Neuronal stem cell (in vitro differentiated cells): Measurements from ENCODE around the gene PICALM.

Experiments used
- DNase-seq: peaks from one replicate; pipeline ENCODE4 v3.0.0-alpha.2; 2013; ENCODE audit warnings: low spot score
- H2AFZ ChIP-seq: one replicate; pipeline ENCODE4 v1.6.1; 2013; ENCODE audit warnings: mild to moderate bottlenecking, low read length, inconsistent platforms
- H2AK5ac ChIP-seq: 2 replicates; pipeline ENCODE4 v1.6.1; 2013; ENCODE audit warnings: low read depth, mild to moderate bottlenecking, inconsistent platforms, low read length, moderate library complexity, mixed read lengths
- H2BK120ac ChIP-seq: 2 replicates; pipeline ENCODE4 v1.6.1; 2013; ENCODE audit warnings: low read depth, mild to moderate bottlenecking, inconsistent platforms, low read length, moderate library complexity, mixed read lengths
- H2BK12ac ChIP-seq: one replicate; pipeline ENCODE4 v1.6.1; 2013; ENCODE audit warnings: low read length, inconsistent platforms
- H2BK15ac ChIP-seq: 2 replicates; pipeline ENCODE4 v1.6.1; 2013; ENCODE audit warnings: mild to moderate bottlenecking, low read length, inconsistent platforms, mixed read lengths
- H2BK5ac ChIP-seq: one replicate; pipeline ENCODE4 v1.6.1; 2013; ENCODE audit warnings: inconsistent platforms, mild to moderate bottlenecking, low read length, moderate library complexity
- H3K14ac ChIP-seq: one replicate; pipeline ENCODE4 v1.6.1; 2013; ENCODE audit warnings: low read length, inconsistent platforms
- H3K18ac ChIP-seq: 2 replicates; pipeline ENCODE4 v1.6.1; 2013; ENCODE audit warnings: low read length, inconsistent platforms
- H3K23ac ChIP-seq: 2 replicates; pipeline ENCODE4 v1.6.1; 2013; ENCODE audit warnings: low read depth, mild to moderate bottlenecking, mixed read lengths, low read length, inconsistent platforms; ENCODE audit not compliant: poor library complexity
- H3K27ac ChIP-seq: replicated peaks from 3 replicates; pipeline ENCODE4 v1.5.1; 2013; ENCODE audit warnings: low read length, inconsistent platforms
- H3K27me3 ChIP-seq, 3 experiments: 2 replicates each; pipeline ENCODE4 v1.6.1; 2013; ENCODE audit warnings: low read length in 3 of 3, mild to moderate bottlenecking in 2 of 3, inconsistent platforms in 1 of 3, low read depth in 1 of 3, mixed read lengths in 1 of 3, moderate library complexity in 1 of 3; ENCODE audit not compliant: control insufficient read depth in 3 of 3, insufficient read depth in 3 of 3
- H3K36me3 ChIP-seq, 2 donors: replicated peaks in 1 of 2; 2 replicates each; pipeline ENCODE4 v1.6.1; 2013; ENCODE audit warnings: low read length in 2 of 2; ENCODE audit not compliant: control insufficient read depth in 2 of 2, insufficient read depth in 2 of 2
- H3K4ac ChIP-seq: 2 replicates; pipeline ENCODE4 v1.6.1; 2013; ENCODE audit warnings: inconsistent platforms, mild to moderate bottlenecking, low read length, moderate library complexity
- H3K4me1 ChIP-seq, 2 donors: 1 replicate in 1 of 2; 2 replicates in 1 of 2; pipeline ENCODE4 v1.6.1; 2013; ENCODE audit warnings: low read length in 2 of 2, low read depth in 1 of 2; ENCODE audit not compliant: control insufficient read depth in 2 of 2, insufficient read depth in 1 of 2
- H3K4me2 ChIP-seq: one replicate; pipeline ENCODE4 v1.6.1; 2013; ENCODE audit warnings: mild to moderate bottlenecking, low read length, inconsistent platforms; ENCODE audit not compliant: insufficient read depth, poor library complexity, severe bottlenecking
- H3K4me3 ChIP-seq, 2 donors: 2 replicates each; pipeline ENCODE4 v1.5.1; 2013; ENCODE audit warnings: low read length in 2 of 2, mild to moderate bottlenecking in 2 of 2, inconsistent platforms in 1 of 2, moderate library complexity in 1 of 2
- H3K79me1 ChIP-seq: one replicate; pipeline ENCODE4 v1.6.1; 2013; ENCODE audit warnings: low read depth, mild to moderate bottlenecking, inconsistent platforms, low read length, moderate library complexity
- H3K9ac ChIP-seq: one replicate; pipeline ENCODE4 v1.6.1; 2013; ENCODE audit warnings: mild to moderate bottlenecking, low read depth, low read length, inconsistent platforms; ENCODE audit not compliant: poor library complexity
- H3K9me3 ChIP-seq, 2 donors: replicated peaks in 1 of 2; 2 replicates each; pipeline versions ENCODE3 to v1.6.1; 2013; ENCODE audit warnings: low read length in 2 of 2, mild to moderate bottlenecking in 2 of 2, inconsistent platforms in 1 of 2, low read depth in 1 of 2, mixed read lengths in 1 of 2, moderate library complexity in 1 of 2; ENCODE audit not compliant: control insufficient read depth in 2 of 2, insufficient read depth in 1 of 2
- H4K8ac ChIP-seq: one replicate; pipeline ENCODE4 v1.6.1; 2013; ENCODE audit warnings: low read depth, mild to moderate bottlenecking, inconsistent platforms, low read length, moderate library complexity
- H4K91ac ChIP-seq: one replicate; pipeline ENCODE4 v1.6.1; 2013; ENCODE audit warnings: low read length, low read depth, mild to moderate bottlenecking, inconsistent platforms; ENCODE audit not compliant: poor library complexity
- WGBS, 2 donors: extraction: QIAGEN DNeasy Blood & Tissue Kit; methylation state at CpG; one replicate each; pipeline ENCODE4 v1.1.7; 2013; ENCODE audit warnings: missing lambda C conversion rate in 2 of 2, mixed read lengths in 1 of 2; ENCODE audit not compliant: insufficient read length in 2 of 2, insufficient replicate concordance in 1 of 2; ENCODE audit errors: extremely low coverage in 2 of 2; 5-methylcytosine and 5-hydroxymethylcytosine counted together

The PICALM gene

DNA sequence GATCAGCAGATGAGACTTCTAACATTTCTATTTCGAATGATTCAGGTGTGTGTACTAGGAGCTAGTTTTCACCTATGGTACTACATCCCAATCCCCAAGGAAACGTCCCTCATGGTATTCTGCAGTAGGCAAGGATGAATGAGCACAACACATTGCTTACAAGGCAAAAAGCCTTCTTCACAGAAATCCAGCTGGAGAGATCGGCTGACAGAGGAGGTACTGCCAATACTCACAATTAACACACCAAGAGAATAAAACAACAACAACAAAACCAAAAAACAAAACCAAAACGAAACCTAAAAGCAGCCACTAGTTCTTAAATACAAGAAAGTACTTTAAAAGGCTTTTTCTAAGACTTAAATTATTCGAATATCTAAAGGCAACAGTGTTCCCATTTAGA lies 101.4 kb downstream of the PICALM start:
- Histone ChIP-seq H3K79me1 (no peaks in the 10 kb centered on the region), H3K4ac (no peak overlapping the region), H2BK12ac (no peak overlapping the region), H3K9ac (no peak overlapping the region), H3K9me3 (no peaks in the 10 kb centered on the region), H3K4me3 (no peak overlapping the region), H2AK5ac (no peak overlapping the region), H3K14ac (no peak overlapping the region), H2BK5ac (no peak overlapping the region), H3K27me3 (no peaks in the 10 kb centered on the region), H3K23ac (no peak overlapping the region), H3K4me2 (no peak overlapping the region), H4K91ac (no peak overlapping the region), H2BK15ac (no peak overlapping the region), H3K18ac (no peak overlapping the region), H3K36me3 (peaks cover 8 to 89% of the 10 kb centered on the region in 2 donors), H4K8ac (no peak overlapping the region), H3K4me1 (no peaks in the 10 kb centered on the region), H3K27ac (no peak overlapping the region), H2AFZ (no peak overlapping the region), H2BK120ac (no peak overlapping the region)
- DNase-seq = no peak
- 100% methylated on average over 1 of the region's 5 CpGs; no CpG with 5 or more reads in 1 of the 2 donors for WGBS, 2 donors

- no peak overlapping the region for H2AFZ ChIP-seq
- H2BK5ac ChIP-seq = no peak overlapping the region
- peaks cover 9 to 86% of the 10 kb centered on the region in 2 donors for H3K36me3 ChIP-seq
- H3K9me3 ChIP-seq = no peaks in the 10 kb centered on the region
- DNase-seq = no peak
- no peak overlapping the region for H3K4me3 ChIP-seq
- H3K4me2 ChIP-seq = no peak overlapping the region
- no peak overlapping the region for H4K91ac ChIP-seq
- no peak overlapping the region for H3K23ac ChIP-seq
- no peak overlapping the region for H2BK15ac ChIP-seq
- H4K8ac ChIP-seq = no peak overlapping the region
- H3K4ac ChIP-seq = no peak overlapping the region
- no CpG with 5 or more reads among the region's 2 CpGs for WGBS, 2 donors
- no peak overlapping the region for H3K9ac ChIP-seq
- H3K27ac ChIP-seq = no peak overlapping the region
- H3K4me1 ChIP-seq = peaks cover 0 to 2% of the 10 kb centered on the region in 2 donors
- H3K27me3 ChIP-seq = no peaks in the 10 kb centered on the region
- no peak overlapping the region for H3K14ac ChIP-seq
- no peaks in the 10 kb centered on the region for H3K79me1 ChIP-seq
- H2AK5ac ChIP-seq = no peak overlapping the region
- no peak overlapping the region for H2BK120ac ChIP-seq
- H3K18ac ChIP-seq = no peak overlapping the region
- H2BK12ac ChIP-seq = no peak overlapping the region
These were observed 103.7 kb downstream of the PICALM start for GRCh38 chr11:85965202-85965601.

- Histone ChIP-seq H3K4me2 (no peak overlapping the region), H2BK5ac (no peak overlapping the region), H3K18ac (no peak overlapping the region), H3K27ac (no peak overlapping the region), H2AFZ (no peak overlapping the region), H2BK15ac (no peak overlapping the region), H3K14ac (no peak overlapping the region), H2BK120ac (no peak overlapping the region), H3K9me3 (no peaks in the 10 kb centered on the region), H3K4ac (no peak overlapping the region), H3K9ac (no peak overlapping the region), H2BK12ac (no peak overlapping the region), H3K36me3 (peaks cover 7 to 90% of the 10 kb centered on the region in 2 donors), H3K27me3 (no peaks in the 10 kb centered on the region), H3K4me1 (peaks cover 0 to 2% of the 10 kb centered on the region in 2 donors), H3K79me1 (no peaks in the 10 kb centered on the region), H4K8ac (no peak overlapping the region), H2AK5ac (no peak overlapping the region), H3K4me3 (no peak overlapping the region), H3K23ac (no peak overlapping the region), H4K91ac (no peak overlapping the region)
- no peak for DNase-seq
- WGBS, 2 donors = no CpG with 5 or more reads among the region's 5 CpGs
These were observed 106.9 kb downstream of the PICALM start for GRCh38 chr11:85961930-85962363.

DNA sequence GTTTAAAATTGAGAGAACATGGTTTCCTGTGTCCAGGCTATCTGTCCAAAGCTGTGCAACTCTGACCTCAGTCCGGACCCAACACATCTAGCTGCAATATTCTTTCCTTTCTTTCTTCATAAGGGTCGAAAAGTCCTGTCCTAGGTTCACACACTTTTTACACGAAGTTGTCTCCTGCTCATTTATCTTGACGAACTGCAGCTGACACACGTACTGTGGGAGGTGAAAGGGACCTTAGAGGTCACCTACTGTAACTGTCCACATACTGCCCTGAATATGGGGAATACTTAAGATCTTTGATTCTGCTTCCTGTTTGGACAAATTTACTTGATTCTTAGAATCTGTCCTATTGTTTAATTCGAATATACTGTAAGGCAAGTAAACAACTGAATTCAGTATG lies 107.8 kb downstream of the PICALM start:
- Histone ChIP-seq H3K4me3 (no peak overlapping the region), H4K91ac (no peak overlapping the region), H2BK5ac (no peak overlapping the region), H2BK15ac (no peak overlapping the region), H3K9me3 (no peaks in the 10 kb centered on the region), H3K4me1 (peaks cover 0 to 2% of the 10 kb centered on the region in 2 donors), H3K14ac (no peak overlapping the region), H3K27ac (no peak overlapping the region), H3K4ac (no peak overlapping the region), H3K27me3 (no peaks in the 10 kb centered on the region), H3K9ac (no peak overlapping the region), H2BK12ac (no peak overlapping the region), H3K79me1 (no peaks in the 10 kb centered on the region), H3K23ac (no peak overlapping the region), H3K36me3 (peaks cover 9 to 90% of the 10 kb centered on the region in 2 donors), H2AK5ac (no peak overlapping the region), H2BK120ac (no peak overlapping the region), H3K18ac (no peak overlapping the region), H2AFZ (no peak overlapping the region), H4K8ac (no peak overlapping the region), H3K4me2 (no peak overlapping the region)
- DNase-seq = no peak
- WGBS, 2 donors = no CpG with 5 or more reads among the region's 6 CpGs
